Fibroblast of pulmonary artery (primary cell): ENCODE data around the gene POLR2F.

Source experiments
- DNase-seq: peaks from one replicate; pipeline ENCODE4 v3.0.0-alpha.2; 2010; ENCODE audit warnings: low read depth
- H3K4me3 ChIP-seq: replicated peaks from 2 replicates; pipeline ENCODE4 v1.5.1; 2011; ENCODE audit warnings: low read depth, mild to moderate bottlenecking, control low read depth, low read length, moderate library complexity
- CTCF ChIP-seq: IDR thresholded peaks from 2 replicates; pipeline ENCODE4 v1.5.1; 2011; ENCODE audit warnings: mild to moderate bottlenecking, control low read depth, low read length, inconsistent platforms; ENCODE audit errors: missing control alignments

POLR2F gene

GRCh38 chr22:38006906-38007305 is 53.4 kb downstream of the POLR2F start:
- no peak overlapping the region for H3K4me3 ChIP-seq
- no peak for TF ChIP-seq CTCF
- DNase-seq: no peak

GRCh38 chr22:38007330-38007902 is 53.9 kb downstream of the POLR2F start:
- DNase-seq: no peak
- no peak overlapping the region for H3K4me3 ChIP-seq
- TF ChIP-seq CTCF: no peak

GRCh38 chr22:38009000-38009806 is 55.7 kb downstream of the POLR2F start:
- TF ChIP-seq CTCF: no peak
- DNase-seq: no peak

GRCh38 chr22:38012604-38013072 is 59.1 kb downstream of the POLR2F start:
- peak; percentile 56 for DNase-seq
- TF ChIP-seq CTCF: no peak
- no peak overlapping the region for H3K4me3 ChIP-seq

More at GRCh38 chr22:38009000-38009806, 55.7 kb downstream of the POLR2F start:
- no peak overlapping the region for H3K4me3 ChIP-seq

GRCh38 chr22:38014083-38014482 is 60.6 kb downstream of the POLR2F start:
- TF ChIP-seq CTCF: no peak
- H3K4me3 ChIP-seq: no peak overlapping the region
- no peak for DNase-seq

- no peak for TF ChIP-seq CTCF
- peak; percentile 78 for DNase-seq
- no peak overlapping the region for H3K4me3 ChIP-seq
These were observed 63.0 kb downstream of the POLR2F start for GRCh38 chr22:38016182-38017151.
